Panc1 (cell line): ENCODE measurements around the gene LMCD1. TPM values are rescaled to one million over a fixed set of nuclear protein-coding genes. Genes with fewer than 3 reads are reported as not detected.

Source experiments
- ATAC-seq: fragments of 200-7000 bp; cut with Tn5 transposase; 2 replicates; pipeline ENCODE4 v1.9.1; 2020; ENCODE audit warnings: mild to moderate bottlenecking, moderate library complexity
- BruUV-seq: library from RNA; stranded (reverse); fragments of 400-500 nt; replicated peaks from 2 replicates; lab custom pipeline; 2021; lab: Mats Ljungman, UMichigan
- CTCF ChIA-PET: fragments of 300-600 bp; sonication (Branson Sonifier 250); formaldehyde crosslinking; loops from one replicate; lab custom pipeline; 2022; ENCODE audit warnings: antibody characterized with exemption; lab: Charles Lee
- POLR2A ChIA-PET: fragments of 300-600 bp; sonication (Branson Sonifier 250); formaldehyde crosslinking; loops from one replicate; lab custom pipeline; 2022; ENCODE audit warnings: antibody characterized with exemption; lab: Charles Lee
- DNase-seq: peaks from one replicate; pipeline ENCODE4 v3.0.0-alpha.2; 2010; ENCODE audit warnings: low read depth, low spot score
- H3K27ac ChIP-seq: 2 replicates; pipeline ENCODE4 v1.5.1; 2011; ENCODE audit warnings: mild to moderate bottlenecking, low read length, inconsistent platforms
- H3K27me3 ChIP-seq: fragments of 200-500 bp; sonication (Bioruptor generic); 2 replicates; pipeline ENCODE4 v1.6.0; 2014; ENCODE audit warnings: low read length, inconsistent platforms; ENCODE audit not compliant: control insufficient read depth, insufficient read depth
- H3K36me3 ChIP-seq: fragments of 200-500 bp; sonication (Bioruptor generic); 2 replicates; pipeline ENCODE4 v1.5.1; 2014; ENCODE audit warnings: inconsistent platforms, mild to moderate bottlenecking, low read length, moderate library complexity; ENCODE audit not compliant: control insufficient read depth, insufficient read depth
- H3K4me1 ChIP-seq: 2 replicates; pipeline ENCODE4 v1.5.1; 2011; ENCODE audit warnings: inconsistent platforms, mild to moderate bottlenecking, low read length, moderate library complexity; ENCODE audit not compliant: control insufficient read depth, insufficient read depth
- H3K4me3 ChIP-seq, 2 experiments: 2 replicates each; pipeline ENCODE4 v1.5.1; 2011 to 2012; ENCODE audit warnings: low read depth in 2 of 2, low read length in 2 of 2, mild to moderate bottlenecking in 2 of 2, inconsistent platforms in 1 of 2, moderate library complexity in 1 of 2
- H3K9me3 ChIP-seq: fragments of 200-500 bp; sonication (Bioruptor generic); 2 replicates; pipeline ENCODE4 v1.5.1; 2014; ENCODE audit warnings: low read depth, mild to moderate bottlenecking, inconsistent platforms, low read length, moderate library complexity; ENCODE audit not compliant: control insufficient read depth, insufficient read depth
- CTCF ChIP-seq: fragments of 450-650 bp; IDR thresholded peaks from 2 replicates; pipeline ENCODE4 v1.5.1; 2017; ENCODE audit warnings: mild to moderate bottlenecking
- POLR2AphosphoS5 ChIP-seq: IDR thresholded peaks from 2 replicates; pipeline ENCODE4 v1.6.1; 2012; ENCODE audit warnings: mild to moderate bottlenecking, low read depth, low read length, moderate library complexity
- REST ChIP-seq, 2 experiments: IDR thresholded peaks; 2 replicates each; pipeline ENCODE4 v1.6.1; 2011 to 2012; ENCODE audit warnings: low read depth in 2 of 2, control low read depth in 1 of 2, low read length in 1 of 2, mild to moderate bottlenecking in 1 of 2, moderate library complexity in 1 of 2; ENCODE audit not compliant: insufficient read depth in 1 of 2
- SIN3A ChIP-seq: IDR thresholded peaks from 2 replicates; pipeline ENCODE4 v1.6.1; 2012; ENCODE audit warnings: low read depth, mild to moderate bottlenecking, low read length, moderate library complexity, borderline replicate concordance; ENCODE audit not compliant: insufficient read depth
- TCF7L2 ChIP-seq: IDR thresholded peaks from 2 replicates; pipeline ENCODE4 v1.6.1; 2011; ENCODE audit warnings: mild to moderate bottlenecking, low read depth, low read length, inconsistent platforms
- in situ Hi-C: cut with HindIII; loops from 2 replicates; pipeline ENCODE4 v1.10.0; 2016; ENCODE audit warnings: low sequenced_read_pairs, low pct_unique_long_range_greater_than_20kb
- intact Hi-C: fragments of 100-400 bp; cut with micrococcal nuclease; formaldehyde crosslinking; loops from one replicate; pipeline ENCODE4 v1.10.0; 2022; ENCODE audit not compliant: unreplicated experiment
- total RNA-seq: library from RNA; stranded (reverse); gene quantifications from one replicate; pipeline ENCODE4 v1.2.1, GENCODE V29; 2021; ENCODE audit not compliant: unreplicated experiment

Gene LMCD1
- total RNA-seq, 1 experiment from 2014 or later, result 24.8 TPM

DNA sequence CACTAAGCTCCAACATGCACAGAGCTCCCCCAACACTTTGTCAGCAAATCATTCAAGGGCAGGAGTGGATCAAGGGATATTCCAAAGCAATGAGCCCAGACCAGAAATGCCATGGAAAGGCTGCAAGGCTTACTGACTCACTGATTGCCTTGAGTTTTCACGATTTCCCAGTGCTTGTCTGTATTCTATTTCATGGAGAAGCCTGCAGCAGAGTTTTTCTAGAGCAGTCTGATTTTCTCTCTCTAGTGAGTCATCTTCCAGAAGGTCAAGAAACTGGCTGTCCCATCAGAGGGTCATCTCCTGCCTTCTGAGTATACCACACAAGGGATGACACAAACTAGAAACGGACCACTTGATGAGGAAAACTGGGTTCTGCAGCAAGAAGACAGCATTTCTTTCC is 16.5 kb downstream of the LMCD1 start:
- Histone ChIP-seq H3K27ac (no peak overlapping the region), H3K4me3 (no peak overlapping the region), H3K9me3 (no peaks in the 10 kb centered on the region), H3K27me3 (no peaks in the 10 kb centered on the region), H3K36me3 (no peaks in the 10 kb centered on the region), H3K4me1 (no peaks in the 10 kb centered on the region)
- CTCF ChIA-PET, result no interaction called here
- POLR2A ChIA-PET, result interaction anchor here (0.6 kb wide), 1 partner anchor 26 kb away, joined by 3 read pairs; no protein-coding TSS in a partner anchor
- in situ Hi-C loops, result no loop called here
- intact Hi-C loops, result no loop called here
- ATAC-seq (no peak), DNase-seq (no peak)
- no TSS peak for BruUV-seq
- no peak for TF ChIP-seq CTCF
- no peak for TF ChIP-seq SIN3A
- no peak for TF ChIP-seq POLR2AphosphoS5
- no peak for TF ChIP-seq REST (IDR thresholded peaks at IDR 0.05; ENCODE audit: insufficient read depth in 1 of 2, low read depth in 2 of 2, low read length in 1 of 2)
- no peak for TF ChIP-seq TCF7L2

- in situ Hi-C loops, result no loop called here
- no TSS peak for BruUV-seq
- Histone ChIP-seq H3K9me3 (no peaks in the 10 kb centered on the region), H3K27ac (no peak overlapping the region), H3K4me1 (no peaks in the 10 kb centered on the region), H3K4me3 (no peak overlapping the region), H3K27me3 (no peaks in the 10 kb centered on the region), H3K36me3 (no peaks in the 10 kb centered on the region)
- ChIA-PET CTCF (no interaction called here), POLR2A (no interaction called here)
- no peak for TF ChIP-seq CTCF
- no peak for TF ChIP-seq REST (IDR thresholded peaks at IDR 0.05; ENCODE audit: insufficient read depth in 1 of 2, low read depth in 2 of 2, low read length in 1 of 2)
- no peak for TF ChIP-seq SIN3A
- no peak for TF ChIP-seq POLR2AphosphoS5
- no peak for TF ChIP-seq TCF7L2
- ATAC-seq, result no peak
- intact Hi-C loops, result no loop called here
- DNase-seq, result no peak
Observed at GRCh38 chr3:8519156-8519555, 17.5 kb downstream of the LMCD1 start.
